GM12801 (cell line): ENCODE measurements around the gene UQCRQ.

ENCODE experiments used
- TF ChIP-seq, protein P1 (sequence below): IDR thresholded peaks from one replicate; pipeline ENCODE4 v1.5.1; 2011; ENCODE audit warnings: control low read depth; ENCODE audit not compliant: insufficient read length; ENCODE audit errors: extremely low read depth

Gene UQCRQ

GRCh38 chr5:132837868-132838267 is 28.6 kb upstream of the UQCRQ start:
- TF ChIP-seq, protein P1, sequence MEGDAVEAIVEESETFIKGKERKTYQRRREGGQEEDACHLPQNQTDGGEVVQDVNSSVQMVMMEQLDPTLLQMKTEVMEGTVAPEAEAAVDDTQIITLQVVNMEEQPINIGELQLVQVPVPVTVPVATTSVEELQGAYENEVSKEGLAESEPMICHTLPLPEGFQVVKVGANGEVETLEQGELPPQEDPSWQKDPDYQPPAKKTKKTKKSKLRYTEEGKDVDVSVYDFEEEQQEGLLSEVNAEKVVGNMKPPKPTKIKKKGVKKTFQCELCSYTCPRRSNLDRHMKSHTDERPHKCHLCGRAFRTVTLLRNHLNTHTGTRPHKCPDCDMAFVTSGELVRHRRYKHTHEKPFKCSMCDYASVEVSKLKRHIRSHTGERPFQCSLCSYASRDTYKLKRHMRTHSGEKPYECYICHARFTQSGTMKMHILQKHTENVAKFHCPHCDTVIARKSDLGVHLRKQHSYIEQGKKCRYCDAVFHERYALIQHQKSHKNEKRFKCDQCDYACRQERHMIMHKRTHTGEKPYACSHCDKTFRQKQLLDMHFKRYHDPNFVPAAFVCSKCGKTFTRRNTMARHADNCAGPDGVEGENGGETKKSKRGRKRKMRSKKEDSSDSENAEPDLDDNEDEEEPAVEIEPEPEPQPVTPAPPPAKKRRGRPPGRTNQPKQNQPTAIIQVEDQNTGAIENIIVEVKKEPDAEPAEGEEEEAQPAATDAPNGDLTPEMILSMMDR: no peak

DNA sequence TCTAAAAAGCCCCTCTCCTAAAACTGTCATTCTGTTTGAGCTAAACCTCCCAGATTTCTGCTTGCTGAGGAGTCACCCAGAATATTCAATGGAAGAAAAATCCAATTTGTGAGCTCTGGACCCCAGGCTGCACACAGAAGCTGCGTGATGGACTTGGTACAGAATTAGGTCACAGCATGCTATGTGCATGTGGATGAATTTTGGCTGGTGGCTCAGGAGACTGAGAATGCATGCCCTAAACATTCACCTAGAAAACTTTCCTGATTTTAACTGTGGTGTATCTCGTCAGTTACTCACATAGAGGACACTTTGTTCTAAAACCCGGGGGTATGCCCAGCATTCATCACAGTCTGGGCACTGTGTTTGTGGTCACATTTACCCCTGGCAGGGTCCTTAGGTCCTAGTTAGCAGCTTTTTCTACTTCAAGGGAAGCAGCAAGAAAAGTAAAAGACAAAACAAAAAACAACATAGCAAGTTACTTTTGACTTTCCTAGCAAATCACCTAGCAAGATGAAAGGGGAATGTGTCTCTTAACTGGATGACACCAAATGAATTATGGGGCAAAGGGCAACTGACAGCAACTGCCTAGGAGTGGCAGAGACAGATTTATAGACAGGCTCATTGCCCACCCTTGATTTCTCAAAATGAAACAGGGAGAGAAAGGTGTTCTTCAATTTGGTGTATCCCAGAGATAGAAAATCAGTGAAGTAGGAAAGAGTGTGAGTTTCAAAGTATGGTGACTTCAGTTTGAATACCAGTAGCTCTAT is 27.7 kb upstream of the UQCRQ start:
- TF ChIP-seq, protein P1: no peak

GRCh38 chr5:132839426-132840301 is 26.8 kb upstream of the UQCRQ start:
- TF ChIP-seq, protein P1: no peak

DNA sequence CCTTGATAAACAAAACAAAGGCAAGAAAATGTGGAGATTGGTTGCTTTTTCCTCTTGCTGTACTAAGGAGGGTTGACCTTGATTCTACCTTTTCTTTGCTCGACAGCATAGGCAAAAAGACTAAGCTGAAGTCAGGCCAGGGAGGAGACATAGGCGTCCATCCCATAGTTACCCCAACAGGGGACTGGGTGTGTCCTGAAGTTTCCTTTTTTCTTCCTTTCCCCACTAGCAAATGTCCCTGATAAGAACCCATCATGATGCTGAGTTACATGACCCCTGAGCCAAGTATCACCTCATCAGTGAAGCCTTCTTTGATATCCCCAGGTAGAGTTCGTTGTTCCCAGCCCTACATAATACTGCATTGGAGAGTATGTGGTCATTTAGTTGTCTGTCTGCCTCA is 26.1 kb upstream of the UQCRQ start:
- TF ChIP-seq, protein P1: no peak

DNA sequence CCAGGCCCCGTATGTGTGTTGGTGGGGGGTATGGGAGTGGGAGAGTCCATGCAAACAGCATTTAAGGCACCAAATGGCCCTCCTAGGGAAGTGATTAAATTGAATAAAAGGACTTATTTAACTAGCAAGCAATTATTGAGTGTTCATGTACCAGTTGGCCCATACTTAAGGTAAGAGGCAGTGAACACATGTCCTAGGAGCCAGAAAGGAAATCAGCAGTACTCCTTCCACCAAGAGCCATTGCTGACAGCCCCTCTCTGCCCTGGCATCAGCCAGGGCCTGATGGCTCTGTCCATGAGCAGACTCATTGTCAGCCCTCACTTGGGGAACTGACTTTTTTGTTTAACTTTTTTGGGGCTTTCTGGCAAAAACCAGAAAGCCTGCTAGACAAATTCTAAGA is 25.5 kb upstream of the UQCRQ start:
- TF ChIP-seq, protein P1: no peak

DNA sequence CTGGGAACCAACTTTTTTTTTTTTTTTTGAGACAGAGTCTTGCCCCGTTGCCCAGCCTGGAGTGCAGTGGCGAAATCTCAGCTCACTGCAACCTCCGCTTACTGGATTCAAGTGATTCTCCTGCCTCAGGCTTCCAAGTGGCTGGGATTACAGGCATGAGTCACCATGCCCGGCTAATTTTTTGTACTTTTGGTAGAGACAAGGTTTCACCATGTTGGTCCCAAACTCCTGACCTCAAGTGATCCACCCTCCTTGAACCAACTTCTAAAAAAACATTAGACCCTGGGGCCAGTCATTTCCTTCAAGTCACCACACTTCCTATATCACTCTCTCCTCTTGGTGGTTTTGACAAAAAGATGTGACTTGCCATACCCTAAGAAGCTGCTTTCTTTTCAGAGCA is 25.1 kb upstream of the UQCRQ start:
- TF ChIP-seq, protein P1: no peak

DNA sequence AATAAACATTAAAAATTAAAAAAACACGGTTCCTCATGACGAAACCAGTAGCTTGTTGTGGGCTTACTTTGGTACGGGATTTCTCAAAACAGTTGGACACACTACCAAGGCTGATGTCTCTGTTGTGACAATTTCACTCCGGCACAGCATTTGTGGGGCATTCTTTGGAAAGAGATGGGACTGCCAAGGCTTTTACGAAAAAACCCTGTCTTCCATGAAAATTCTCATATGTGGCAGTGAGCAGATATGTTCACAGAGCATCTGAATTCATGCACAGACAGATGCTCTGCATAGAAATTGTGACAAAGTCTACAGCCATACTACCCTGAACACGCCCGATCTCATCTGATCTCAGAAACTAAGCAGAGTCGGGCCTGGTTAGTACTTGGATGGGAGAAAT is 18.2 kb upstream of the UQCRQ start:
- TF ChIP-seq, protein P1: no peak
